HG03520 (cell line): ENCODE results near the gene CD47.
A peak's percentile ranks its signal among the peaks of the same experiment; 100 is the strongest.

Experiments used
- ATAC-seq: cut with Tn5 transposase; IDR thresholded peaks from one replicate; pipeline ENCODE4 v1.9.1; 2021; ENCODE audit warnings: mild to moderate bottlenecking, moderate library complexity; ENCODE audit not compliant: unreplicated experiment

CD47 gene

DNA sequence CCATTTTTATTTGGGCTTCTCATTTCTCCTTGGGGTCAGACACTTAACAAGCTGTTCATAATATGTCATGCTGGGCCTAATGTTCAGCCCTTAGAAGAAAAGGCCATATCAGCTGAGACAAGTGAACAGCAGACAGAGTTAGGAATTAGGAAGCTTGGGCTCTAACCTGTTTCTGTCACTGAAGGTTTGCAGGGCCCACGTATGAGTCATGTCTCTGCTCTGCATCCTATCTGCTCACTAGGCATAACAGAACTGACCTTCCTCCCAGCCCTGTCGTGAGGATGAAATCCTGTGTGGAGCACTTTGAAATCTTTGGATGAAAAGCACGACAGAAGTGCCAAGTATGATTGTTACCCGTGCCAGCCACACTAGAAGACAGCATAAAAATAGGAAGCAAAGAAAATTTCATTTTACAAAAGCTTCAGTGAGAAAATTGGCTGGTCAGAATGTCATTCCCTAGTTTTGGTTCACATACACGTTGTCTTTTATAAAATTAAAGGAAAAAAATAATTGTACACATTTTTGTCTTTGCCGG is 26.5 kb upstream of the CD47 start:
- ATAC-seq, result no peak

GRCh38 chr3:108114423-108115065 is 23.7 kb upstream of the CD47 start:
- ATAC-seq, result no peak

- no peak for ATAC-seq
These were observed 23.1 kb upstream of the CD47 start for GRCh38 chr3:108113975-108114374.

DNA sequence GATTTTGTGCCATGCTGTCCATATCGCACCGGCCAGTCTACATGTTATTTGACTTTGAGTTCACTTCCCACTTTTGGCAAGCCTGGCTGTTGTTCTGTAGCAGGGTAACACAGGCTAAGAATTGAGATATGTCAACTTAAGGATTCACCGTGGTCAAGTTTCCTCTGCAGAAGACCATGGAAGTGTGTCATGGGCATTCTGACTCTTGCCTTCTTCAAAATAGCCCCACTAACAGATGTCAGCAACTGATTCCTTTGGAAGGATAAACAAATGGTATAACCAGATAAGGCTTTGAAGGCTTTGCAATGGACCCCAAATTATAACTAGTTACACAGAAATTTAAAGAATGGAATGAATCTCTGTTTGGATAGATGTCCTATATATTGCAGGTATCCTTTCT is 20.1 kb upstream of the CD47 start:
- no peak for ATAC-seq

DNA sequence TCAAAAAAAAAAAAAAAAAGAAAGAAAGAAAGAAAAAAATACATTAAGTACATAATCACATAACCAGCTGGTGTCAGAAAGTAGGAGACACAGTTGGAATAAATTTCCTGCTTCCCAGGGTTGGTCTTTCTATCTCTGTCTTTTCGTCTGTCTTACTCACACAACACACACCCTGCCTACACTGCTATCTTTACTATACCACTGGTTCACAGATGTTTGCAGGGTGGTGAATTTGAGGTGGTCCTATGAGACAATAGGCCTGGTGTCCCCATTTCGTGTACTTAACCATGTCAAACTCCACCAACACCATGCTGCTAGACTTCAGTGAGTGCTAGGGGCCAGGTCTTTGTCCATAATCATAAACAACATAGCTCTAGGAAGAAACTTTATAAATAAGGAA is 17.6 kb upstream of the CD47 start:
- ATAC-seq, result no peak

GRCh38 chr3:108106449-108106848 is 15.6 kb upstream of the CD47 start:
- no peak for ATAC-seq

- ATAC-seq, result no peak
These were observed 15.2 kb upstream of the CD47 start for GRCh38 chr3:108106031-108106430.

DNA sequence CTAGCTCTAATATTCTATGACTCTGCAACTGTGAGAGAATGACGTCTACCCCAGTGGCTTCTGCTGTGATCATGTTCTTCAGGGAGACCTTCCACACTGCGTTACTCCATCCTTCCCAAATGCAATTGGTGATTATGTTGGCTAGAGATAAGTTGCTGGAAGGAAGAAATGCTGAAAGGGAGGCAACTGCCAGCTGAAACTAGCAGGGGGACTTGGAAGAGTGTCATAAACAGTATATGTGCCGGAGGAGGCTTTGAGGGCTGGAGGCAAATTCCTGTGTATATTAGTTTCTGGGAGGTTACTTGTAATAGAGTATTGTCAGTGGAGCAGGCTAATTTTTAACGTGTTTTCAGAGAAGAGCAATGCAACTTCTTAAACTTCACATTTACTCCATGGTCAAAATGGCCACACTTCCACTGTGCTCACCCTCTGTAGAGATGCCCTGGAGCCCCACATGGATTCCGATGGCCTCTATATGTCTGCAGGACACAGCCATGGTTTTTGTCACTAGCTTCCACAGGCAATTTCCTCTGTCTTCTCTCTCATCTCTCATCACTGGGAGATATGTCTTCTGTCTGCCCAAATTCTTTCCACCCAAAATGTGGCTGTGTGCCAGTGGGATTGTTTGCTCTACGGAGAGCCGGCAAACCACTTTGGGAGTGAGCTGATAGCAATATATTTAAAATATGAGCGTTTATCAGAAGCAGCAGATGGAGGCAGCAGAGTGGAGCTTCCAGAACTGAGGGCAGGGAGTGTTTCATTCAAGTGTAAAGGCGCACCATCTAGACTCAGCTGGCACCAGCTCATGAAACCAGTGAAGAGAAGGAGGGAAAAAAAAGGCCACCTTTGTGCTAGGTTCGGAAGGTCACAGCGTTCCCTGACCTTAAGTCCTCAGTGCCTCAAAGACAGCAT is 13.3 kb upstream of the CD47 start:
- ATAC-seq, result no peak

DNA sequence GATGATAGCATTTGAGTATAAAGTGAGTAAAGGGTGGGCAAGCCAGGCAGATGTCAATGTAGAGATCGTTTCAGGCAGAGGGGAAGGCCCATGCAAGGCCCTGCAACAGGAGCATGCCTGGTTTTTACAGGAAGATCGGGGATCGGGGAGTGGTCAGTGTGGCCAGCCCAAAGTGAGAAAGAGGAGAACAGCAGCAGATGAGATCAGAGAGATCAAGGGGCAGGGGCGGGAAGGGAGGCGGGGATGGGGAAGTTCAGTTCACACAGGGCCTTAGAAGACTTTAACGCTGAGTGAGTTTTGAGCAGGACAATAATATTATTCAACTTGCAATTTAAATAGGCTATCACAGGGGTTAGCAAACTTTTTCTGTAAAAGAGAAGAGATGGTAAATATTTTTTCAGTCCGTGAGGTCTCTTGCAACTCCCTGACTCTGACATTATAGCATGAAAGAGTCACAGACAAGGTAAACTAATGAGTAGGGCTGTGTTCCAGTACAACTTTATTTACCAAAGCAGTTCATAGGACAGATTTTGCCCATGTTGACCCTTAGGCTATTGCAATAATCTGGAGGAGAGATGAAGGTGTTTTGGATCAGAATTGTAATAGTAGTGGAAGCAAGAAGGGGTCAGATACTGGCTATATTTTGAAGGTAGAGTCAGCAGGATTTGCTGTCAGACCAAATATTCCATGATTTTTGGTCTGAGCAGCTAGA is 12.4 kb upstream of the CD47 start:
- ATAC-seq, result no peak

DNA sequence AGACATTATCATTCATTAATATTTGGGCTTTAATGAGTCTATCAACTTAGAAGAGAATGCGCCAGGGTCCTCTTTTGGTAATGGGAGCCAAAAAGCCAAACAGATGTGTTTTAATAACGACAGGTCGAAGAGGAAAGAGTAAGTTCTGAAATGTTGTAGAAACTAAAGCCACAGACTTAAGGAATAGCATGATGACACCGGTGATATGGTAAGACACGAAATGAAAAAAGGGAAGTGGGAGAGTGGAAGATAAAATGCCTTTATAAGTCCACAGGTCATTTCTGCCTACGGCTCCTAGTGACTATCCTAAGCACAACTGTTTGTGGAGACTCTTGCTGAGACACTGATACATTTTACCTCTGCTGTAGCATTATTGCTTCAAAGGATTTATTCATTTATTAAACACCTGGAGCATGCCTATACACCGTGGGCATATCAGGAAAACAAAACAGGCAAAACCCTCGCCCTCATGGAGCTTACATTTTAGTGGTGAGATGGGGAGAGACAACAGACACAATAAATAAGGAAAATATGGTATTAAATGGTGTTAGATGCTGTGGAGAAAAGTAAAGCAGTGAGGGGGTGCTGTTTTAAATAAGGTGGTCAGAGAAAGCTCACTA is 11.7 kb upstream of the CD47 start:
- no peak for ATAC-seq

DNA sequence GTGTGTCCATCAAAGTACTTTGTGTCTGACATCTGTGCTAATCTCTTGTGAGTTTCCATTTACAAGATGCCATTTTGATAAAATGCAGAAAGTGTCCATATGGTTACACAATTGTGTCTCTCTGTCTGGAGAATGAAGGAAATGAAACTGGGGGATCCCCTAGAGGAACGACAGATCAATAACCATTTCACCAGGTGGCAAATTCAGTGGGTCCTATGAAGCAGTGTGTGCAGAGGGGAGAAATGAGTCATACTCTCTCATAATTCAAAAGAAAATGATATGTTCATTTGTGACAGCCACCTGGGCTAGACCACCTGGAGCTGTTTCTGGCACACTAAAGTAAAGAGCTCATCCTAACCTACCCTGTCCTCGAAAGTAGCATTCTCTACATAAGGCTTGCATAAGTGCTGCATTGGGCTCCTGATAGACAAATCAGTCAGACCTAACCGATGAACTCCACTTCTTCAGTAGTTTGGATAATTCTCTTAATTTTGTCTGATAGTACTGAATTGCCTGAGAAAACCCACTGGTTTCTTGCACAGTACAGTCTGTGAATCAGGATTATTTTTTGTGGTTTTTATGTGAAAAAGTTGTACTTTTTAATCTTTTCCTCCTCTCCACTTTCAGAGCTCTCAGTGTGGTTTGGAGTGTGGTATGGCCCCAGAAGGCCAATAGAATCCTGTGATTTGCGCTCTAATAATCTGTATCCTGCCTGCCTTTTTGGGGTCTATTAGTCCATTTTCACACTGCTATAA is 10.3 kb upstream of the CD47 start:
- ATAC-seq, result peak; percentile 90

- no peak for ATAC-seq
These were observed 9.0 kb upstream of the CD47 start for GRCh38 chr3:108099679-108100428.

- ATAC-seq, result no peak
These were observed 8.4 kb upstream of the CD47 start for GRCh38 chr3:108099244-108099643.

DNA sequence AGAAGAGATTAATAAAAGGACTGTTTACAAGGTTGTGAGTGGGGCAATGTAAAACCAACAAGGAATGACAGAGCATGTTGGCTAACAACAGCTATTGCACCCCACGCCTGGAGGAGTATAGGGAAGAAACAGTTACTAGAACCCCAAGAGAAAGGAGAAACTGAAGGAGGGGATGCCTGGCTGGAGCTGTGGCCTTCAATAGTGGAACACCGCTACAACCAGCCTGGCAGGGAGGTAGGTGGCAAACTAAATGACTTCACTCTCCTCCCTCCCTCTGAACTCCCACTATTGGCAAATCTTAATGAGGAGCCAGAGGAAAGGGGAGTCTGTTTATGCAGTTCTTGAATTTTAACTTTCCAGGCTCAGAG is 7.2 kb upstream of the CD47 start:
- no peak for ATAC-seq

DNA sequence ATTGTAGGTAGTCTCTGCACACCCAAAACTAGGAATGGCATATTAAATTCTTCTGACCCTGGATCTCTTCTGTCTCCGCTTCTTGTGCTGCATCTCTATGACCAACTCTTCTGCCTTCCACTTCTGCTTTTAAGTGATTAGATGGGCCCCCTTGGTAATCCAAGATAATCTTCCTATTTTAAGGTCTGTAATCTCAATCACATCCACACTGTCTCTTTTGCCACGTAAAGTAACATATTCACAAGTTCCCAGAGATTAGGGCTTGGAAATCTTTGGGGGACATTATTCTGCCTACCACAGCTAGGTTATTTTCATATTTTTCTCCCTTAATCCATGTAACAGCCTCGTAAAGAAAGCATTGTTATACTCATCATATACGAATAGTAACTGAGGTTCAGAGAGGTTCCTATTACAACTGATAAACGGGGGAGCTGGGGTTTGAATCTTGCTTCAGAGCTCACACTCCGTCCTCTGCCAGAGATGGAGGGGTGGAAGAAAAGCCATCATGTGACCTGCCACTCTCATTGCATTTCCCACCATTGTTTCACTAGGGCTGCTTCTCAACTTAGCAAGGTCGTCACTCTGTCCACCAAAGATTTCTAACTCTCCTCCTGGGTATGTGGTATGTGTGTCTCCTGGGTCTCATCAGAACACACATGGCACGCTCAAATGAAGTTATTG is 6.6 kb upstream of the CD47 start:
- ATAC-seq, result no peak

DNA sequence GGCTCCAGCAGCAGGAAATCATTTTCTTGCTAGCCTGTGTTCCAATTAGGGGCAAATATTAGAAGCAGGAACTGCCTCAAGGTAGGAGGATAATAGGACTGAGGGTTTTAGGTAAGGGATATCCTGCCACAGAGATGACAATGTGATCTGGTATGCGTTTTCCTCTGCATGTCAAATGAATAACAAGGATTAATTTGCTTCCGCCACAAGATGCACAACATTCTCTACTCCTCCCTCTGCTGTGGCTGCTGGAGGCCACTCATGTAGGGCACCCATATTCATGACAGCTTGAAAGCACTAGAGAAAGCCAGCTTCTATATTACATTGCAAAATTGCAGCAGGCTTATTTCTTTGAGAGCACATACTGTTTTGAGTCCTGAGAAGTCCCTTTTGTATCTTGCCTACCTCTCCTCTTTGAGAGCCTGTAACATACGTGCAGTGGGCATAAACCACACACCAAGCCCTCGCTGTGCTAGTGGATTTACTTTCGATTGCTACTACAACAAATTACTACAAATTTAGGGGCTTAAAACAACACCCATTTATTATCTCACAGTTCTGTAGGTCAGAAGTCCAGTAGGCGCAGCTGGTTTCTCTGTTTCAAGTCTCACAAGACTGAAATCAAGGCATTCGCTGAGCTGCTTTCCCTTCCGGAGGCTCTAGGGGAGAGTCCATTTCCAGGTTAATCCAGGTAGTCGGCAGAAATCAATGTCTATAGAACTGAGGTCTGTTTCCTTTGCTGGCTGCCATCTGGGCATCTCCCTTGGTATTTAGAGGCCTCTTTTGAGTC is 5.9 kb upstream of the CD47 start:
- ATAC-seq, result no peak

GRCh38 chr3:108093616-108094015 is 2.8 kb upstream of the CD47 start:
- ATAC-seq, result no peak

- no peak for ATAC-seq
These were observed 2.2 kb upstream of the CD47 start for GRCh38 chr3:108093021-108093420.
